Measurements from ENCODE around the gene RPN1. TPM values are rescaled to one million over a fixed set of nuclear protein-coding genes. Genes with fewer than 3 reads are reported as not detected.

The RPN1 gene
- total and polyA plus RNA-seq, 2 of the 8 experiments (the other 6 are each of a cell fraction or from before 2014, with no cell fraction given) = 165 to 211 TPM

GRCh38 chr3:128618398-128618726, 32.3 kb downstream of the RPN1 start:
- Histone ChIP-seq H2BK15ac (ENCODE audit: low read length) (no peak overlapping the region), H3K23me2 (ENCODE audit: low read depth, low read length) (peaks cover 12% of the 10 kb centered on the region), H3K27me3 (replicated peaks in 1 of 4; ENCODE audit: control insufficient read depth in 3 of 4, extremely low read depth in 1 of 4, insufficient read depth in 3 of 4, low read length in 3 of 4) (no peaks in the 10 kb centered on the region), H2AK5ac (ENCODE audit: low read depth, low read length) (peak overlapping the region; percentile 87), H3K14ac (ENCODE audit: insufficient read length) (no peak overlapping the region), H3K9ac (replicated peaks in 1 of 4; ENCODE audit: extremely low read depth in 1 of 4, low read depth in 3 of 4, low read length in 3 of 4) (peak overlapping the region; percentile 55 to 88 (median 82); a peak in 6 of 7 replicates), H2BK5ac (ENCODE audit: low read depth, low read length) (peak overlapping the region; percentile 82), H3K56ac (replicated peaks; ENCODE audit: insufficient read length, low read depth, low read length) (no peak overlapping the region), H3K4ac (replicated peaks; ENCODE audit: insufficient read length, low read depth, low read length) (no peak overlapping the region), H2BK120ac (replicated peaks; ENCODE audit: low read depth, low read length) (no peak overlapping the region), H4K20me1 (replicated peaks in 1 of 2; ENCODE audit: control insufficient read depth in 1 of 2, insufficient read depth in 2 of 2, low read length in 2 of 2) (peaks cover 2 to 12% of the 10 kb centered on the region in 2 experiments), H4K8ac (ENCODE audit: extremely low read depth, insufficient read depth, low read length) (no peak overlapping the region), H3K18ac (ENCODE audit: extremely low read depth, low read length) (no peak overlapping the region), H4K91ac (replicated peaks; ENCODE audit: insufficient read length, low read length) (no peak overlapping the region), H3K23ac (ENCODE audit: insufficient read length) (no peak overlapping the region), H2BK12ac (ENCODE audit: low read depth, low read length) (no peak overlapping the region), H3K9me3 (ENCODE audit: insufficient read depth in 2 of 2, low read depth in 1 of 2, low read length in 1 of 2) (no peaks in the 10 kb centered on the region), H3K27ac (ENCODE audit: low read depth, low read length) (peak overlapping the region; percentile 77), H2BK20ac (ENCODE audit: low read length) (no peak overlapping the region), H3K4me2 (ENCODE audit: insufficient read depth in 1 of 2, low read depth in 2 of 2, low read length in 2 of 2) (peak overlapping the region; percentile 90 to 92), H3K4me1 (replicated peaks in 1 of 4; ENCODE audit: control insufficient read depth in 3 of 4, insufficient read depth in 4 of 4, low read length in 3 of 4) (peaks cover 0 to 7% (median 5%) of the 10 kb centered on the region in 4 experiments; a peak in 6 of 7 replicates), H2AFZ (ENCODE audit: low read length) (no peak overlapping the region), H3K79me1 (ENCODE audit: low read depth, low read length) (peaks cover 7% of the 10 kb centered on the region), H3K4me3 (ENCODE audit: extremely low read depth in 1 of 4, insufficient read depth in 2 of 4, low read depth in 3 of 4, low read length in 4 of 4) (peak overlapping the region; percentile 71 to 94 (median 86)), H3K36me3 (ENCODE audit: control insufficient read depth in 2 of 4, insufficient read depth in 4 of 4, low read length in 3 of 4) (peaks cover 14 to 30% (median 22%) of the 10 kb centered on the region in 4 experiments), H3K79me2 (ENCODE audit: control insufficient read depth in 1 of 2, insufficient read depth in 2 of 2, low read length in 2 of 2) (0 out of 4 replicates have a peak, but pooled peaks cover 0 to 4% of the 10 kb centered on the region in 2 experiments), H4K5ac (ENCODE audit: insufficient read length, low read depth, low read length) (no peak overlapping the region)
- ChIA-PET POLR2A (ENCODE audit: partially characterized antibody) (interaction anchor here (1.3 to 1.4 kb wide), 4 partner anchors 11 to 231 kb away, joined by 3 to 10 read pairs (median 4); partner anchors contain the start of gene RPN1), CTCF (ENCODE audit: partially characterized antibody) (interaction anchor here (0.6 to 2.7 kb wide), 17 partner anchors 10 to 1260 kb away, joined by 3 to 12 read pairs (median 6); no protein-coding TSS in a partner anchor)
- 58% methylated on average over 5 of the region's 5 CpGs; no CpG with 5 or more reads in 1 of the 2 experiments for WGBS, 2 experiments (ENCODE audit: extremely low coverage in 1 of 2, insufficient coverage in 1 of 2, insufficient read length in 1 of 2, insufficient replicate concordance in 2 of 2, low coverage in 1 of 2, low lambda C conversion rate in 2 of 2, missing lambda C conversion rate in 1 of 2)
- DNase-seq (ENCODE audit: low read depth in 1 of 2, low spot score in 2 of 2) (no peak), FAIRE-seq (no peak)
- TF ChIP-seq POLR2A (IDR thresholded peaks at IDR 0.05; ENCODE audit: control extremely low read depth in 1 of 2, low read depth in 2 of 2, low read length in 2 of 2) (0 out of 3 replicates have a peak, but pooled peaks of 1 of the 2 experiments have one; percentile 11), SRF (IDR thresholded peaks at IDR 0.05; ENCODE audit: low read depth, low read length) (no peak)
